H1 (cell line): Measurements from ENCODE around the gene SMIM41. TPM values are rescaled to one million over a fixed set of nuclear protein-coding genes. Genes with fewer than 3 reads are reported as not detected.

Experiments used
- CTCF ChIA-PET: fragments of 300-600 bp; sonication (Branson Sonifier 250); formaldehyde crosslinking; loops from one replicate; lab custom pipeline; 2021; ENCODE audit not compliant: partially characterized antibody; lab: Charles Lee
- POLR2A ChIA-PET: fragments of 300-600 bp; sonication (Branson Sonifier 250); formaldehyde crosslinking; loops from one replicate; lab custom pipeline; 2021; ENCODE audit warnings: inconsistent platforms; ENCODE audit not compliant: partially characterized antibody; lab: Charles Lee
- DNase-seq, 2 experiments: peaks; one replicate each; pipeline versions ENCODE4 v3.0.0 to v3.0.0-alpha.2; 2010 to 2022; ENCODE audit warnings: low spot score in 2 of 2, low read depth in 1 of 2, mixed read lengths in 1 of 2
- FAIRE-seq: peaks from 2 replicates; lab custom pipeline; 2011; peaks lifted over from hg19 to GRCh38; lab: Jason Lieb, UNC
- H2AFZ ChIP-seq: 2 replicates; pipeline ENCODE4 v1.8.1; 2012; ENCODE audit warnings: low read length, inconsistent platforms
- H2AK5ac ChIP-seq: 2 replicates; pipeline ENCODE4 v1.6.1; 2013; ENCODE audit warnings: low read depth, low read length
- H2BK120ac ChIP-seq: replicated peaks from 2 replicates; pipeline ENCODE3; 2013; ENCODE audit warnings: low read depth, low read length, inconsistent platforms
- H2BK12ac ChIP-seq: 2 replicates; pipeline ENCODE4 v1.6.1; 2013; ENCODE audit warnings: low read depth, low read length
- H2BK15ac ChIP-seq: 2 replicates; pipeline ENCODE4 v1.6.1; 2013; ENCODE audit warnings: low read length
- H2BK20ac ChIP-seq: 2 replicates; pipeline ENCODE4 v1.6.1; 2013; ENCODE audit warnings: low read length
- H2BK5ac ChIP-seq: 2 replicates; pipeline ENCODE4 v1.6.1; 2013; ENCODE audit warnings: low read depth, low read length
- H3K14ac ChIP-seq: 2 replicates; pipeline ENCODE4 v1.6.1; 2013; ENCODE audit warnings: inconsistent platforms; ENCODE audit not compliant: insufficient read length
- H3K18ac ChIP-seq: 2 replicates; pipeline ENCODE4 v1.6.1; 2013; ENCODE audit warnings: low read length; ENCODE audit errors: extremely low read depth
- H3K23ac ChIP-seq: 2 replicates; pipeline ENCODE4 v1.6.1; 2013; ENCODE audit warnings: inconsistent platforms; ENCODE audit not compliant: insufficient read length
- H3K23me2 ChIP-seq: 2 replicates; pipeline ENCODE4 v1.6.1; 2013; ENCODE audit warnings: low read depth, low read length
- H3K27ac ChIP-seq: 2 replicates; pipeline ENCODE4 v1.6.1; 2011; ENCODE audit warnings: low read depth, low read length, inconsistent platforms
- H3K27me3 ChIP-seq, 4 experiments: replicated peaks in 1 of 4; 1 replicate in 1 of 4; 2 replicates in 3 of 4; pipeline versions ENCODE4 v1.6.1 to v1.8.1; 2011 to 2013; ENCODE audit warnings: low read length in 3 of 4, mild to moderate bottlenecking in 3 of 4, inconsistent platforms in 2 of 4, mixed read lengths in 2 of 4, moderate library complexity in 1 of 4; ENCODE audit not compliant: control insufficient read depth in 3 of 4, insufficient read depth in 3 of 4; ENCODE audit errors: extremely low read depth in 1 of 4
- H3K36me3 ChIP-seq, 4 experiments: 2 replicates each; pipeline versions ENCODE4 v1.6.1 to v1.8.1; 2011 to 2013; ENCODE audit warnings: mild to moderate bottlenecking in 4 of 4, low read length in 3 of 4, moderate library complexity in 2 of 4, control low read depth in 1 of 4, inconsistent platforms in 1 of 4; ENCODE audit not compliant: insufficient read depth in 4 of 4, control insufficient read depth in 2 of 4
- H3K4ac ChIP-seq: replicated peaks from 2 replicates; pipeline ENCODE3; 2013; ENCODE audit warnings: low read length, low read depth, mixed read lengths, inconsistent platforms; ENCODE audit not compliant: insufficient read length
- H3K4me1 ChIP-seq, 4 experiments: replicated peaks in 1 of 4; 1 replicate in 1 of 4; 2 replicates in 3 of 4; pipeline versions ENCODE4 v1.6.1 to v1.8.1; 2011 to 2013; ENCODE audit warnings: low read length in 3 of 4, inconsistent platforms in 2 of 4, mixed read lengths in 1 of 4; ENCODE audit not compliant: insufficient read depth in 4 of 4, control insufficient read depth in 3 of 4
- H3K4me2 ChIP-seq, 2 experiments: 2 replicates each; pipeline versions ENCODE4 v1.6.1 to v1.8.1; 2011 to 2013; ENCODE audit warnings: low read depth in 2 of 2, low read length in 2 of 2, control low read depth in 1 of 2, inconsistent platforms in 1 of 2, mild to moderate bottlenecking in 1 of 2; ENCODE audit not compliant: insufficient read depth in 1 of 2
- H3K4me3 ChIP-seq, 4 experiments: fragments of 200-600, 300-600 bp in 1 of 4; sonication (generic), shearing (Covaris generic), sonication (Bioruptor Twin) in 1 of 4; 2 replicates each; pipeline versions ENCODE4 v1.5.1 to v1.8.1; 2011 to 2016; ENCODE audit warnings: low read length in 4 of 4, low read depth in 3 of 4, control low read depth in 2 of 4, inconsistent platforms in 2 of 4, mild to moderate bottlenecking in 2 of 4, mixed read lengths in 1 of 4, moderate library complexity in 1 of 4; ENCODE audit not compliant: insufficient read depth in 2 of 4; ENCODE audit errors: extremely low read depth in 1 of 4
- H3K56ac ChIP-seq: replicated peaks from 2 replicates; pipeline ENCODE3; 2013; ENCODE audit warnings: low read depth, mild to moderate bottlenecking, mixed read lengths, low read length, inconsistent platforms; ENCODE audit not compliant: insufficient read length
- H3K79me1 ChIP-seq: 2 replicates; pipeline ENCODE4 v1.6.1; 2013; ENCODE audit warnings: low read depth, low read length, control low read depth
- H3K79me2 ChIP-seq, 2 experiments: 2 replicates each; pipeline versions ENCODE4 v1.6.1 to v1.8.1; 2012 to 2013; ENCODE audit warnings: low read length in 2 of 2, mild to moderate bottlenecking in 2 of 2, inconsistent platforms in 1 of 2; ENCODE audit not compliant: insufficient read depth in 2 of 2, control insufficient read depth in 1 of 2
- H3K9ac ChIP-seq, 4 experiments: replicated peaks in 1 of 4; 1 replicate in 1 of 4; 2 replicates in 3 of 4; pipeline versions ENCODE4 v1.6.1 to v1.8.1; 2011 to 2013; ENCODE audit warnings: low read depth in 3 of 4, low read length in 3 of 4, control low read depth in 2 of 4, mild to moderate bottlenecking in 2 of 4, moderate library complexity in 2 of 4, inconsistent platforms in 1 of 4; ENCODE audit errors: extremely low read depth in 1 of 4
- H3K9me3 ChIP-seq, 2 experiments: 2 replicates each; pipeline versions ENCODE4 v1.6.1 to v1.8.1; 2012 to 2013; ENCODE audit warnings: mild to moderate bottlenecking in 2 of 2, moderate library complexity in 2 of 2, control low read depth in 1 of 2, inconsistent platforms in 1 of 2, low read depth in 1 of 2, low read length in 1 of 2, mixed read lengths in 1 of 2; ENCODE audit not compliant: insufficient read depth in 2 of 2
- H4K20me1 ChIP-seq, 2 experiments: replicated peaks in 1 of 2; 2 replicates each; pipeline versions ENCODE3 to v1.8.1; 2011 to 2013; ENCODE audit warnings: inconsistent platforms in 2 of 2, low read length in 2 of 2, mild to moderate bottlenecking in 1 of 2; ENCODE audit not compliant: insufficient read depth in 2 of 2, control insufficient read depth in 1 of 2
- H4K5ac ChIP-seq: 2 replicates; pipeline ENCODE4 v1.6.1; 2013; ENCODE audit warnings: low read length, low read depth, mixed read lengths, inconsistent platforms; ENCODE audit not compliant: insufficient read length
- H4K8ac ChIP-seq: 2 replicates; pipeline ENCODE4 v1.8.0; 2013; ENCODE audit warnings: mild to moderate bottlenecking, moderate library complexity, low read length, inconsistent platforms; ENCODE audit not compliant: insufficient read depth; ENCODE audit errors: extremely low read depth
- H4K91ac ChIP-seq: replicated peaks from 2 replicates; pipeline ENCODE3; 2013; ENCODE audit warnings: low read length, mixed read lengths, inconsistent platforms; ENCODE audit not compliant: insufficient read length
- CTCF ChIP-seq, 3 experiments: IDR thresholded peaks; 1 replicate in 2 of 3; 2 replicates in 1 of 3; pipeline versions ENCODE4 v1.5.1 to v1.6.1; 2011; ENCODE audit warnings: low read length in 3 of 3, mild to moderate bottlenecking in 3 of 3, inconsistent platforms in 2 of 3, low read depth in 1 of 3, moderate library complexity in 1 of 3; ENCODE audit not compliant: insufficient read depth in 1 of 3; ENCODE audit errors: control extremely low read depth in 1 of 3
- SIN3A ChIP-seq, 2 experiments: IDR thresholded peaks in 1 of 2; conservative IDR thresholded peaks in 1 of 2; 2 replicates each; pipeline ENCODE4 v1.6.1; 2011 to 2012; ENCODE audit warnings: low read length in 2 of 2, improper control_type of control experiment in 1 of 2, low read depth in 1 of 2, mild to moderate bottlenecking in 1 of 2
- SP4 ChIP-seq: IDR thresholded peaks from 2 replicates; pipeline ENCODE4 v1.6.1; 2012; ENCODE audit warnings: low read length, inconsistent platforms
- WGBS, 2 experiments: shearing (Covaris generic) in 1 of 2; methylation state at CpG; one replicate each; pipeline versions ENCODE4 v1.1.6 to v1.1.7; 2013 to 2015; ENCODE audit warnings: low lambda C conversion rate in 2 of 2, mixed read lengths in 2 of 2, inconsistent platforms in 1 of 2, low coverage in 1 of 2, missing lambda C conversion rate in 1 of 2; ENCODE audit not compliant: insufficient replicate concordance in 2 of 2, insufficient coverage in 1 of 2, insufficient read length in 1 of 2; ENCODE audit errors: extremely low coverage in 1 of 2, missing lambda C conversion rate in 1 of 2; 5-methylcytosine and 5-hydroxymethylcytosine counted together
- polyA plus RNA-seq, 7 experiments: library from polyadenylated mRNA; depleted of rRNA in 3 of 7; stranded (reverse) in 5 of 7; unstranded in 2 of 7; fragments of >200 nt in 5 of 7; fragments of 200-250 nt in 2 of 7; gene quantifications; 1 replicate in 5 of 7; 2 replicates in 1 of 7; 4 replicates in 1 of 7; pipeline versions ENCODE4 v1.2.1 to v1.2.3, GENCODE V29; 2011 to 2013; ENCODE audit warnings: missing spikeins in 2 of 7, mixed read lengths in 2 of 7
- total RNA-seq: library from RNA; stranded (reverse); fragmentation: NEBNext Ultra II Directional; extraction: Animal tissue kit (Norgen Biotek cat#: 25700); gene quantifications from 2 replicates; pipeline ENCODE4 v1.2.1, GENCODE V29; 2021

The SMIM41 gene
- total and polyA plus RNA-seq, 2 of the 8 experiments (the other 6 are each of a cell fraction or from before 2014, with no cell fraction given) = 0.28 to 0.98 TPM

GRCh38 chr12:52041695-52042123, 37.8 kb upstream of the SMIM41 start:
- no peak overlapping the region for H4K5ac ChIP-seq
- H3K79me1 ChIP-seq = peaks cover 4% of the 10 kb centered on the region
- H3K79me2 ChIP-seq = peaks cover 0 to 24% of the 10 kb centered on the region in 2 experiments; a peak in 2 of 4 replicates
- H2BK12ac ChIP-seq = no peak overlapping the region
- H4K8ac ChIP-seq = no peak overlapping the region
- H3K27ac ChIP-seq = no peak overlapping the region
- H2BK15ac ChIP-seq = no peak overlapping the region
- H2BK120ac ChIP-seq = no peak overlapping the region
- POLR2A ChIA-PET = interaction anchor here (1.3 to 6.6 kb wide), 6 partner anchors 11 to 46 kb away, joined by 3 to 56 read pairs (median 6); partner anchors contain the start of gene ATG101
- no peaks in the 10 kb centered on the region for H3K9me3 ChIP-seq
- WGBS, 2 experiments = 63% methylated on average over 4 of the region's 6 CpGs; no CpG with 5 or more reads in 1 of the 2 experiments
- H3K23me2 ChIP-seq = peaks cover 2% of the 10 kb centered on the region; the same call in 1 of the 2 replicates
- H3K23ac ChIP-seq = no peak overlapping the region
- H3K27me3 ChIP-seq = no peaks in the 10 kb centered on the region; a peak in 3 of 7 replicates
- DNase-seq = no peak
- no peak overlapping the region for H3K4me3 ChIP-seq
- H2BK5ac ChIP-seq = no peak overlapping the region
- peak in 1 of 3 experiments; percentile 2; a peak in 1 of 4 replicates for TF ChIP-seq CTCF (IDR thresholded peaks at IDR 0.05; ENCODE audit: control extremely low read depth in 1 of 3, insufficient read depth in 1 of 3, low read depth in 1 of 3, low read length in 3 of 3)
- 0 out of 4 replicates have a peak, but pooled peaks of 1 of the 2 experiments have one; percentile 30 for TF ChIP-seq SIN3A (conservative IDR thresholded peaks at IDR 0.05 in 1 of 2, IDR thresholded peaks at IDR 0.05 in 1 of 2; ENCODE audit: low read depth in 1 of 2, low read length in 2 of 2)
- no peak for TF ChIP-seq SP4
- TF ChIP-seq, all 59 proteins: peak for 2
- FAIRE-seq = no peak
- H2AK5ac ChIP-seq = no peak overlapping the region
- H2AFZ ChIP-seq = no peak overlapping the region
- peaks cover 0 to 3% (median 0%) of the 10 kb centered on the region in 4 experiments; a peak in 2 of 7 replicates for H3K4me1 ChIP-seq
- H3K14ac ChIP-seq = no peak overlapping the region
- CTCF ChIA-PET = interaction anchor here (1.0 to 15.8 kb wide), 9 partner anchors 9 to 168 kb away, joined by 3 to 294 read pairs (median 7); partner anchors contain the start of genes ATG101, NR4A1 and SMIM41
- no peak overlapping the region for H3K4me2 ChIP-seq
- H4K20me1 ChIP-seq = peaks cover 4 to 15% of the 10 kb centered on the region in 2 experiments
- H3K56ac ChIP-seq = no peak overlapping the region
- H4K91ac ChIP-seq = no peak overlapping the region
- H3K18ac ChIP-seq = no peak overlapping the region
- no peaks in the 10 kb centered on the region; a peak in 2 of 8 replicates for H3K36me3 ChIP-seq
- no peak overlapping the region for H3K9ac ChIP-seq
- H2BK20ac ChIP-seq = no peak overlapping the region
- no peak overlapping the region for H3K4ac ChIP-seq
